Gastroesophageal sphincter (tissue), 3 donors: ENCODE data around the gene OMP.

ENCODE experiments used
- EP300 ChIP-seq: sonication (generic); formaldehyde crosslinking; IDR thresholded peaks from one replicate; pipeline ENCODE4 v1.6.1; 2017; ENCODE audit warnings: antibody characterized with exemption, mild to moderate bottlenecking
- POLR2A ChIP-seq, 2 donors: fragments of 450-650 bp; IDR thresholded peaks; one replicate each; pipeline ENCODE4 v1.6.1; 2017; ENCODE audit warnings: antibody characterized with exemption in 2 of 2, mild to moderate bottlenecking in 2 of 2, moderate library complexity in 1 of 2
- TF ChIP-seq, protein P1 (sequence below), 4 experiments: fragments of 200-600 bp in 2 of 4; fragments of 450-650 bp in 2 of 4; sonication (generic) in 1 of 4; IDR thresholded peaks; one replicate each; pipeline ENCODE4 v1.5.1; 2017 to 2019; ENCODE audit warnings: antibody characterized with exemption in 4 of 4, mild to moderate bottlenecking in 2 of 4, moderate library complexity in 2 of 4

DNA sequence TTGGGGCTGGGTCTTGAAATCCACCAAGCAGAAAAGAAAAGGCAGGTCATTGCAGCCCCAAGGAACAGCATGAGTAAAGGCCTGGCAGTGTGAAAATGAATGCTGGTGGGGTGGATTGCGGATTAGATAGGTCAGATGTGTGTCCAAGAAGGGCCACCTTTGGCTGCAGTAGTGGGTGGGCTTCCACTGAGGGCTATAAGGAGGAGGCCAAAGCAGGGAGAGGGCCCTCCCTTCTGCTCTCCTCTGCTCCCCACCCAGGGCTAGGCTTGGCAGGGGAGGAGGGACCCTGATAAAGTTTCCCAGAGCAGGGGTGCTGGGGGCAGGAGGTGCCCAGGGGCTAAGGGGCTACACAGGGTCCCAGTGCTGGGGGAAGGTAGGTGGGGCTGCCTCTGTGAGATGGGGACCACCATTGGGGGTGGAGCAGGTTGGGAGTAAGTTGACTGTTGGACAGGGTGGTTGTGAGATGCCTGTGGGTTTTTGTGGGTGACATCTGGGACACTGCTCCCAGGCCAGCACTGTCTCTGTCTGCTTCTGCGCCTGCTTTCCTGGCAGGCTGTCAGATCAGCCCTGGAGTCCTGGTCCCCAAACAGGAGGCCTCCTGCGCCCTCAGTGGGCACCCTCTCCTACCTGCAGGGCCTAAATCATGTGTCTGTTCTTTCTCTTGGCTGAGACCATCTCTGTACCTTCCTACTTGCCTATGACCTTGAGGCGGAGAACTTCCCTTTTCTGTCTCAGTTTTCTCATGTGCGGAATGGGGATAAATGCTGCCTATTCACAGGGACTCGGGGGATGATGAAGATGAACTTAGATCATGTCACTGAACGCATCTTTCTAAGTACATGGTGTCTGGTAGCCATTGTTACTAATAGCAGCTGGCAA lies 33.9 kb upstream of the OMP start:
- TF ChIP-seq, protein P1, sequence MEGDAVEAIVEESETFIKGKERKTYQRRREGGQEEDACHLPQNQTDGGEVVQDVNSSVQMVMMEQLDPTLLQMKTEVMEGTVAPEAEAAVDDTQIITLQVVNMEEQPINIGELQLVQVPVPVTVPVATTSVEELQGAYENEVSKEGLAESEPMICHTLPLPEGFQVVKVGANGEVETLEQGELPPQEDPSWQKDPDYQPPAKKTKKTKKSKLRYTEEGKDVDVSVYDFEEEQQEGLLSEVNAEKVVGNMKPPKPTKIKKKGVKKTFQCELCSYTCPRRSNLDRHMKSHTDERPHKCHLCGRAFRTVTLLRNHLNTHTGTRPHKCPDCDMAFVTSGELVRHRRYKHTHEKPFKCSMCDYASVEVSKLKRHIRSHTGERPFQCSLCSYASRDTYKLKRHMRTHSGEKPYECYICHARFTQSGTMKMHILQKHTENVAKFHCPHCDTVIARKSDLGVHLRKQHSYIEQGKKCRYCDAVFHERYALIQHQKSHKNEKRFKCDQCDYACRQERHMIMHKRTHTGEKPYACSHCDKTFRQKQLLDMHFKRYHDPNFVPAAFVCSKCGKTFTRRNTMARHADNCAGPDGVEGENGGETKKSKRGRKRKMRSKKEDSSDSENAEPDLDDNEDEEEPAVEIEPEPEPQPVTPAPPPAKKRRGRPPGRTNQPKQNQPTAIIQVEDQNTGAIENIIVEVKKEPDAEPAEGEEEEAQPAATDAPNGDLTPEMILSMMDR (IDR thresholded peaks at IDR 0.05) = no peak
- TF ChIP-seq POLR2A (IDR thresholded peaks at IDR 0.05) = no peak
- no peak for TF ChIP-seq EP300
